H1 (cell line): ENCODE measurements around the gene ZNF680. TPM values are rescaled to one million over a fixed set of nuclear protein-coding genes. Genes with fewer than 3 reads are reported as not detected.

Experiments used
- CTCF ChIA-PET: fragments of 300-600 bp; sonication (Branson Sonifier 250); formaldehyde crosslinking; loops from one replicate; lab custom pipeline; 2021; ENCODE audit not compliant: partially characterized antibody; lab: Charles Lee
- POLR2A ChIA-PET: fragments of 300-600 bp; sonication (Branson Sonifier 250); formaldehyde crosslinking; loops from one replicate; lab custom pipeline; 2021; ENCODE audit warnings: inconsistent platforms; ENCODE audit not compliant: partially characterized antibody; lab: Charles Lee
- DNase-seq, 2 experiments: peaks; one replicate each; pipeline versions ENCODE4 v3.0.0 to v3.0.0-alpha.2; 2010 to 2022; ENCODE audit warnings: low spot score in 2 of 2, low read depth in 1 of 2, mixed read lengths in 1 of 2
- FAIRE-seq: peaks from 2 replicates; lab custom pipeline; 2011; peaks lifted over from hg19 to GRCh38; lab: Jason Lieb, UNC
- H2AFZ ChIP-seq: 2 replicates; pipeline ENCODE4 v1.8.1; 2012; ENCODE audit warnings: low read length, inconsistent platforms
- H2AK5ac ChIP-seq: 2 replicates; pipeline ENCODE4 v1.6.1; 2013; ENCODE audit warnings: low read depth, low read length
- H2BK120ac ChIP-seq: replicated peaks from 2 replicates; pipeline ENCODE3; 2013; ENCODE audit warnings: low read depth, low read length, inconsistent platforms
- H2BK12ac ChIP-seq: 2 replicates; pipeline ENCODE4 v1.6.1; 2013; ENCODE audit warnings: low read depth, low read length
- H2BK15ac ChIP-seq: 2 replicates; pipeline ENCODE4 v1.6.1; 2013; ENCODE audit warnings: low read length
- H2BK20ac ChIP-seq: 2 replicates; pipeline ENCODE4 v1.6.1; 2013; ENCODE audit warnings: low read length
- H2BK5ac ChIP-seq: 2 replicates; pipeline ENCODE4 v1.6.1; 2013; ENCODE audit warnings: low read depth, low read length
- H3K14ac ChIP-seq: 2 replicates; pipeline ENCODE4 v1.6.1; 2013; ENCODE audit warnings: inconsistent platforms; ENCODE audit not compliant: insufficient read length
- H3K18ac ChIP-seq: 2 replicates; pipeline ENCODE4 v1.6.1; 2013; ENCODE audit warnings: low read length; ENCODE audit errors: extremely low read depth
- H3K23ac ChIP-seq: 2 replicates; pipeline ENCODE4 v1.6.1; 2013; ENCODE audit warnings: inconsistent platforms; ENCODE audit not compliant: insufficient read length
- H3K23me2 ChIP-seq: 2 replicates; pipeline ENCODE4 v1.6.1; 2013; ENCODE audit warnings: low read depth, low read length
- H3K27ac ChIP-seq: 2 replicates; pipeline ENCODE4 v1.6.1; 2011; ENCODE audit warnings: low read depth, low read length, inconsistent platforms
- H3K27me3 ChIP-seq, 4 experiments: replicated peaks in 1 of 4; 1 replicate in 1 of 4; 2 replicates in 3 of 4; pipeline versions ENCODE4 v1.6.1 to v1.8.1; 2011 to 2013; ENCODE audit warnings: low read length in 3 of 4, mild to moderate bottlenecking in 3 of 4, inconsistent platforms in 2 of 4, mixed read lengths in 2 of 4, moderate library complexity in 1 of 4; ENCODE audit not compliant: control insufficient read depth in 3 of 4, insufficient read depth in 3 of 4; ENCODE audit errors: extremely low read depth in 1 of 4
- H3K36me3 ChIP-seq, 4 experiments: 2 replicates each; pipeline versions ENCODE4 v1.6.1 to v1.8.1; 2011 to 2013; ENCODE audit warnings: mild to moderate bottlenecking in 4 of 4, low read length in 3 of 4, moderate library complexity in 2 of 4, control low read depth in 1 of 4, inconsistent platforms in 1 of 4; ENCODE audit not compliant: insufficient read depth in 4 of 4, control insufficient read depth in 2 of 4
- H3K4ac ChIP-seq: replicated peaks from 2 replicates; pipeline ENCODE3; 2013; ENCODE audit warnings: low read length, low read depth, mixed read lengths, inconsistent platforms; ENCODE audit not compliant: insufficient read length
- H3K4me1 ChIP-seq, 4 experiments: replicated peaks in 1 of 4; 1 replicate in 1 of 4; 2 replicates in 3 of 4; pipeline versions ENCODE4 v1.6.1 to v1.8.1; 2011 to 2013; ENCODE audit warnings: low read length in 3 of 4, inconsistent platforms in 2 of 4, mixed read lengths in 1 of 4; ENCODE audit not compliant: insufficient read depth in 4 of 4, control insufficient read depth in 3 of 4
- H3K4me2 ChIP-seq, 2 experiments: 2 replicates each; pipeline versions ENCODE4 v1.6.1 to v1.8.1; 2011 to 2013; ENCODE audit warnings: low read depth in 2 of 2, low read length in 2 of 2, control low read depth in 1 of 2, inconsistent platforms in 1 of 2, mild to moderate bottlenecking in 1 of 2; ENCODE audit not compliant: insufficient read depth in 1 of 2
- H3K4me3 ChIP-seq, 4 experiments: fragments of 200-600, 300-600 bp in 1 of 4; sonication (generic), shearing (Covaris generic), sonication (Bioruptor Twin) in 1 of 4; 2 replicates each; pipeline versions ENCODE4 v1.5.1 to v1.8.1; 2011 to 2016; ENCODE audit warnings: low read length in 4 of 4, low read depth in 3 of 4, control low read depth in 2 of 4, inconsistent platforms in 2 of 4, mild to moderate bottlenecking in 2 of 4, mixed read lengths in 1 of 4, moderate library complexity in 1 of 4; ENCODE audit not compliant: insufficient read depth in 2 of 4; ENCODE audit errors: extremely low read depth in 1 of 4
- H3K56ac ChIP-seq: replicated peaks from 2 replicates; pipeline ENCODE3; 2013; ENCODE audit warnings: low read depth, mild to moderate bottlenecking, mixed read lengths, low read length, inconsistent platforms; ENCODE audit not compliant: insufficient read length
- H3K79me1 ChIP-seq: 2 replicates; pipeline ENCODE4 v1.6.1; 2013; ENCODE audit warnings: low read depth, low read length, control low read depth
- H3K79me2 ChIP-seq, 2 experiments: 2 replicates each; pipeline versions ENCODE4 v1.6.1 to v1.8.1; 2012 to 2013; ENCODE audit warnings: low read length in 2 of 2, mild to moderate bottlenecking in 2 of 2, inconsistent platforms in 1 of 2; ENCODE audit not compliant: insufficient read depth in 2 of 2, control insufficient read depth in 1 of 2
- H3K9ac ChIP-seq, 4 experiments: replicated peaks in 1 of 4; 1 replicate in 1 of 4; 2 replicates in 3 of 4; pipeline versions ENCODE4 v1.6.1 to v1.8.1; 2011 to 2013; ENCODE audit warnings: low read depth in 3 of 4, low read length in 3 of 4, control low read depth in 2 of 4, mild to moderate bottlenecking in 2 of 4, moderate library complexity in 2 of 4, inconsistent platforms in 1 of 4; ENCODE audit errors: extremely low read depth in 1 of 4
- H3K9me3 ChIP-seq, 2 experiments: 2 replicates each; pipeline versions ENCODE4 v1.6.1 to v1.8.1; 2012 to 2013; ENCODE audit warnings: mild to moderate bottlenecking in 2 of 2, moderate library complexity in 2 of 2, control low read depth in 1 of 2, inconsistent platforms in 1 of 2, low read depth in 1 of 2, low read length in 1 of 2, mixed read lengths in 1 of 2; ENCODE audit not compliant: insufficient read depth in 2 of 2
- H4K20me1 ChIP-seq, 2 experiments: replicated peaks in 1 of 2; 2 replicates each; pipeline versions ENCODE3 to v1.8.1; 2011 to 2013; ENCODE audit warnings: inconsistent platforms in 2 of 2, low read length in 2 of 2, mild to moderate bottlenecking in 1 of 2; ENCODE audit not compliant: insufficient read depth in 2 of 2, control insufficient read depth in 1 of 2
- H4K5ac ChIP-seq: 2 replicates; pipeline ENCODE4 v1.6.1; 2013; ENCODE audit warnings: low read length, low read depth, mixed read lengths, inconsistent platforms; ENCODE audit not compliant: insufficient read length
- H4K8ac ChIP-seq: 2 replicates; pipeline ENCODE4 v1.8.0; 2013; ENCODE audit warnings: mild to moderate bottlenecking, moderate library complexity, low read length, inconsistent platforms; ENCODE audit not compliant: insufficient read depth; ENCODE audit errors: extremely low read depth
- H4K91ac ChIP-seq: replicated peaks from 2 replicates; pipeline ENCODE3; 2013; ENCODE audit warnings: low read length, mixed read lengths, inconsistent platforms; ENCODE audit not compliant: insufficient read length
- ATF3 ChIP-seq: IDR thresholded peaks from 2 replicates; pipeline ENCODE4 v1.6.1; 2011; ENCODE audit warnings: low read depth, mild to moderate bottlenecking, low read length; ENCODE audit not compliant: insufficient read depth
- BACH1 ChIP-seq: IDR thresholded peaks from 2 replicates; pipeline ENCODE4 v1.6.1; 2012; ENCODE audit warnings: low read length, improper control_type of control experiment
- CEBPB ChIP-seq: IDR thresholded peaks from 2 replicates; pipeline ENCODE4 v1.6.1; 2012; ENCODE audit warnings: low read depth, low read length
- CHD2 ChIP-seq: IDR thresholded peaks from 2 replicates; pipeline ENCODE4 v1.6.1; 2012; ENCODE audit warnings: low read length, improper control_type of control experiment
- GABPA ChIP-seq: IDR thresholded peaks from 2 replicates; pipeline ENCODE4 v1.6.1; 2011; ENCODE audit warnings: mild to moderate bottlenecking, low read length, moderate library complexity, borderline replicate concordance; ENCODE audit not compliant: insufficient read depth
- MAFK ChIP-seq: IDR thresholded peaks from 2 replicates; pipeline ENCODE4 v1.6.1; 2012; ENCODE audit warnings: low read depth, mild to moderate bottlenecking, improper control_type of control experiment, low read length
- PHF8 ChIP-seq: fragments of 200-600 bp; sonication (generic); conservative IDR thresholded peaks from 2 replicates; pipeline ENCODE4 v1.7.1; 2012; ENCODE audit warnings: low read depth, mild to moderate bottlenecking, inconsistent platforms, low read length, moderate library complexity
- POLR2AphosphoS5 ChIP-seq: IDR thresholded peaks from 2 replicates; pipeline ENCODE4 v1.6.1; 2011; ENCODE audit warnings: low read depth, low read length
- RBBP5 ChIP-seq: IDR thresholded peaks from 2 replicates; pipeline ENCODE4 v1.7.1; 2012; ENCODE audit warnings: low read depth, mild to moderate bottlenecking, inconsistent platforms, low read length, moderate library complexity, borderline replicate concordance
- RNF2 ChIP-seq: fragments of 200-900, 300-1000 bp; sonication (generic); IDR thresholded peaks from 2 replicates; pipeline ENCODE4 v1.7.1; 2016; ENCODE audit warnings: borderline replicate concordance, low read depth, mild to moderate bottlenecking, antibody characterized with exemption, low read length; ENCODE audit not compliant: poor library complexity, severe bottlenecking; ENCODE audit errors: missing control alignments
- WGBS, 2 experiments: shearing (Covaris generic) in 1 of 2; methylation state at CpG; one replicate each; pipeline versions ENCODE4 v1.1.6 to v1.1.7; 2013 to 2015; ENCODE audit warnings: low lambda C conversion rate in 2 of 2, mixed read lengths in 2 of 2, inconsistent platforms in 1 of 2, low coverage in 1 of 2, missing lambda C conversion rate in 1 of 2; ENCODE audit not compliant: insufficient replicate concordance in 2 of 2, insufficient coverage in 1 of 2, insufficient read length in 1 of 2; ENCODE audit errors: extremely low coverage in 1 of 2, missing lambda C conversion rate in 1 of 2; 5-methylcytosine and 5-hydroxymethylcytosine counted together
- polyA plus RNA-seq, 7 experiments: library from polyadenylated mRNA; depleted of rRNA in 3 of 7; stranded (reverse) in 5 of 7; unstranded in 2 of 7; fragments of >200 nt in 5 of 7; fragments of 200-250 nt in 2 of 7; gene quantifications; 1 replicate in 5 of 7; 2 replicates in 1 of 7; 4 replicates in 1 of 7; pipeline versions ENCODE4 v1.2.1 to v1.2.3, GENCODE V29; 2011 to 2013; ENCODE audit warnings: missing spikeins in 2 of 7, mixed read lengths in 2 of 7
- total RNA-seq: library from RNA; stranded (reverse); fragmentation: NEBNext Ultra II Directional; extraction: Animal tissue kit (Norgen Biotek cat#: 25700); gene quantifications from 2 replicates; pipeline ENCODE4 v1.2.1, GENCODE V29; 2021
- TF ChIP-seq, protein P1 (sequence below): IDR thresholded peaks from 2 replicates; pipeline ENCODE4 v1.6.1; 2012; ENCODE audit warnings: inconsistent platforms
- TF ChIP-seq, protein P2 (sequence below): IDR thresholded peaks from 2 replicates; pipeline ENCODE4 v1.6.1; 2012; ENCODE audit warnings: inconsistent platforms

ZNF680 gene
- total and polyA plus RNA-seq, 2 of the 8 experiments (the other 6 are each of a cell fraction or from before 2014, with no cell fraction given): 15.3 TPM; not detected in 1

GRCh38 chr7:64602518-64602917, 39.6 kb upstream of the ZNF680 start:
- TF ChIP-seq CEBPB: no peak
- no peak for TF ChIP-seq ATF3
- TF ChIP-seq MAFK: no peak
- no peak for TF ChIP-seq CHD2
- TF ChIP-seq, protein P1, sequence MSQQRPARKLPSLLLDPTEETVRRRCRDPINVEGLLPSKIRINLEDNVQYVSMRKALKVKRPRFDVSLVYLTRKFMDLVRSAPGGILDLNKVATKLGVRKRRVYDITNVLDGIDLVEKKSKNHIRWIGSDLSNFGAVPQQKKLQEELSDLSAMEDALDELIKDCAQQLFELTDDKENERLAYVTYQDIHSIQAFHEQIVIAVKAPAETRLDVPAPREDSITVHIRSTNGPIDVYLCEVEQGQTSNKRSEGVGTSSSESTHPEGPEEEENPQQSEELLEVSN: no peak
- no peak for TF ChIP-seq POLR2AphosphoS5
- TF ChIP-seq, protein P2, sequence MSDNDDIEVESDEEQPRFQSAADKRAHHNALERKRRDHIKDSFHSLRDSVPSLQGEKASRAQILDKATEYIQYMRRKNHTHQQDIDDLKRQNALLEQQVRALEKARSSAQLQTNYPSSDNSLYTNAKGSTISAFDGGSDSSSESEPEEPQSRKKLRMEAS: no peak
- no peak for TF ChIP-seq RNF2
- no peak for TF ChIP-seq GABPA
- no peak for TF ChIP-seq RBBP5
- TF ChIP-seq BACH1: no peak
- no peak for TF ChIP-seq PHF8
- 61% methylated on average over 2 of the region's 2 CpGs; no CpG with 5 or more reads in 1 of the 2 experiments for WGBS, 2 experiments
- Histone ChIP-seq H2BK120ac (no peak overlapping the region), H3K18ac (no peak overlapping the region), H3K4me1 (no peaks in the 10 kb centered on the region), H3K56ac (no peak overlapping the region), H2BK20ac (no peak overlapping the region), H2AK5ac (no peak overlapping the region), H3K27me3 (no peaks in the 10 kb centered on the region), H3K4ac (no peak overlapping the region), H3K14ac (no peak overlapping the region), H3K4me2 (no peak overlapping the region), H3K23me2 (no peaks in the 10 kb centered on the region), H3K4me3 (no peak overlapping the region), H4K8ac (no peak overlapping the region), H3K36me3 (no peaks in the 10 kb centered on the region; a peak in 2 of 8 replicates), H3K27ac (no peak overlapping the region), H4K20me1 (no peaks in the 10 kb centered on the region), H3K9me3 (peaks cover 67 to 90% of the 10 kb centered on the region in 2 experiments), H3K23ac (no peak overlapping the region), H2BK15ac (no peak overlapping the region), H4K5ac (no peak overlapping the region), H3K79me2 (no peaks in the 10 kb centered on the region), H2BK5ac (no peak overlapping the region), H4K91ac (no peak overlapping the region), H3K9ac (no peak overlapping the region), H2BK12ac (no peak overlapping the region), H2AFZ (no peak overlapping the region), H3K79me1 (no peaks in the 10 kb centered on the region)
- ChIA-PET POLR2A (no interaction called here), CTCF (no interaction called here)
- no peak for FAIRE-seq
- DNase-seq: no peak
